Measurements from ENCODE around the gene CSNK1A1L. TPM values are rescaled to one million over a fixed set of nuclear protein-coding genes. Genes with fewer than 3 reads are reported as not detected.
A peak's percentile ranks its signal among the peaks of the same experiment; 100 is the strongest.

CSNK1A1L gene
- polyA plus RNA-seq, 6 donors from 2014 or later: not detected

DNA sequence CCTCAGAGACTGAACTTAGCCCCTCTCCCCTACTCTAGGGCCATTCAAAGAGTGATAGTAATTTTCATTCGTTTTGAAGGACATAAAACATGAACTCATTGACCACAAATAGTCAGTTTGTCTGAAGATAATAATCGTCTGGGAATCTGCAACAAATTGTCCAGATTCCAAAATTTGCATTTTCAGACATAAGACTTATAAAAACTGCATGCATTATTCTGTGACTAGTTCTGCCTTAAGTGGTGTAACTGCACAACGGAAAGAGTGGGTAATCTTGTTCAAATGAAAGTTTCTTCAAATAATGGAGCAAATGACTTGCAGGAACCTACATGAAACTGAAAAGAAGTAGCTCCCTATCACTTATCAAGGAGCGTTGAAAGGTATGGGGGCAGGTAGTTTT lies 8.4 kb downstream of the CSNK1A1L start:
- DNase-seq: no peak
- Mint-ChIP-seq H3K9me3 (no peaks in the 10 kb centered on the region), H3K4me1 (no peaks in the 10 kb centered on the region), H3K27me3 (peaks cover 8 to 26% (median 21%) of the 10 kb centered on the region in 3 donors), H3K4me3 (no peak overlapping the region), H3K36me3 (no peaks in the 10 kb centered on the region), H3K27ac (no peak overlapping the region)
- ATAC-seq (ENCODE audit: low read depth in 2 of 2): no peak

DNA sequence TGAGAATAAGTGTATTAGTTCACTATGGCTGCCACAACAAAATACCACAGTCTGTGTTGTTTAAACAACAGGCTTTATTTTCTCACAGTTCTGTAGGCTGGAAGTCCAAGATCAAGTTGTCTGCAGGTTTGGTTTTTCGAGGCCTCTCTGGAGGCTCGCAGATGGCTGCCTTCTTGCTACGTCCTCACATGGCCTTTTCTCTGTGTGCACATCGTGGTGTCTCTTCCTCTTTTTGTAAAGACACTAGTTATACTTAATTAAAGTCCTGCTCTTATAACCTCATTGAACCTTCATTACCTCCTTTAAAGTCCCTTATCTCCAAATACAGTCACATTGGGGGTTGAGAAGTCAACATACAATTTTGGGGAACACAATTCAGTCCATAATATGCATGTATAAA lies 10.6 kb downstream of the CSNK1A1L start:
- Mint-ChIP-seq H3K9me3 (no peaks in the 10 kb centered on the region), H3K4me1 (no peaks in the 10 kb centered on the region), H3K27me3 (peaks cover 8 to 22% (median 18%) of the 10 kb centered on the region in 3 donors), H3K36me3 (no peaks in the 10 kb centered on the region), H3K27ac (no peak overlapping the region), H3K4me3 (no peak overlapping the region)
- ATAC-seq (ENCODE audit: low read depth in 2 of 2) (no peak), DNase-seq (no peak)

DNA sequence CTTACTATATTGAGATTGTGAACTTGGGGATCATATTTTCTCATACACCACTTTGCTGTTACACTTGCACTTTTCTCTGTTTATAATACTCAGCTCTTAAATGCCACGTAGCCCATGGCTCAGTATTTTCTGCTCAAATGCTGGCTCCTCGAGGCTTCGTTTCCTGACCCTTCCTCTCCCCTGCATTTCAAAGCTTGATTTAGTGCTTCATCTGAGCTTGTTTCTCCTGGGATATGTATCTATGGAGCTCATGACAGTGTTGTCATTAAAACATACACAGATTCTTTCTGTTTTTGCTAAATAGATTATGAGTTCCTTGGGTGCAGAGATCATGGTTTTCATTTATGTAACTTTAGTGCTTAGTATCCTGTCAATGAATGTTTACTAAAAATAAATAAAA lies 11.4 kb downstream of the CSNK1A1L start:
- H3K4me1 Mint-ChIP-seq: no peaks in the 10 kb centered on the region
- H3K36me3 Mint-ChIP-seq: no peaks in the 10 kb centered on the region
- no peak for DNase-seq

DNA sequence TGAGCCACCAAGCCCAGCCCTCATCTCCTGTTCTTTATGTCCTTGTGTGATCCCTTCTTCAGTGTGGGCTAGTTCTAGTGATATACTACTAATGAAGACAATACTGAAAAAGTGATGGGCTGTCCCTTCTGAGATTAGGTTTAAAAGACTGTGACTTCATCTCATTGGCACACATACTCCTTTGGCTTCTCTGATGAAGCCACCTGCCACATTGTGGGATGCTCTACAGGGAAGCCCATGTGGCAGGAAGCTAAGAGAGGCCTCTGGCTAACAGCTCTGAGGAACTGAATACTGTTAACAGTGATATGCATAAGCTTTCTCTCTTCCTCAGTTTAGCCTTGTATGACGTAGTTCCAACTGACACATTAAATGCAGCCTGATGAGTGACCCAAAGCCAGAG lies 13.6 kb downstream of the CSNK1A1L start:
- Mint-ChIP-seq H3K4me1 (no peaks in the 10 kb centered on the region), H3K27me3 (peaks cover 11 to 21% (median 15%) of the 10 kb centered on the region in 3 donors), H3K9me3 (no peaks in the 10 kb centered on the region), H3K36me3 (no peaks in the 10 kb centered on the region), H3K27ac (no peak overlapping the region), H3K4me3 (no peak overlapping the region)
- DNase-seq: no peak
- ATAC-seq (ENCODE audit: low read depth in 2 of 2): no peak

More for the DNA sequence above, 11.4 kb downstream of the CSNK1A1L start:
- H3K27ac Mint-ChIP-seq: no peak overlapping the region
- no peak for ATAC-seq (ENCODE audit: low read depth in 2 of 2)
- peaks cover 11 to 21% (median 18%) of the 10 kb centered on the region in 3 donors for H3K27me3 Mint-ChIP-seq
- H3K4me3 Mint-ChIP-seq: no peak overlapping the region
- H3K9me3 Mint-ChIP-seq: no peaks in the 10 kb centered on the region

DNA sequence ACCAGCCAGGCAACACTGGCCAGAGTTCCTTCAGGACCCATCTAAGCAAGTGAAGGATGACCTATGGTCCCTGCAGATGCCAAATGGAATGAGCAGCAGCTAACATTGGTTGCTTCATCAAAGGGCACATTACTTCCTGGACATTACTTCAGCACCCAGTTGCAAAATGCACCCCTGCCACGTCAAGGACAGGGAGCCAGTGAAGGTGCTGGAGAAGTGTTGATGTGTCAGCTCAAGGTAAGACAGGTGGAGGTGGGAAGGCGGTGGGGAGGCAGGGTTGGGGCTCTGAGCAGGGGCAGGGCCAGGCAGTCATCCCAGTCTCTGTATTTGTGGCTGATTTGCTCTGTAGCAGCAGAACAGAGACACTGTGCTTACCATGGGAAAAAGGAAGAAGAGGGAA lies 14.6 kb downstream of the CSNK1A1L start:
- no peak for DNase-seq
- Mint-ChIP-seq H3K4me1 (no peaks in the 10 kb centered on the region), H3K9me3 (no peaks in the 10 kb centered on the region), H3K27ac (peak overlapping the region in 1 of 6 donors; percentile 16), H3K27me3 (peaks cover 11 to 30% (median 24%) of the 10 kb centered on the region in 3 donors), H3K36me3 (no peaks in the 10 kb centered on the region), H3K4me3 (no peak overlapping the region)
- no peak for ATAC-seq (ENCODE audit: low read depth in 2 of 2)

DNA sequence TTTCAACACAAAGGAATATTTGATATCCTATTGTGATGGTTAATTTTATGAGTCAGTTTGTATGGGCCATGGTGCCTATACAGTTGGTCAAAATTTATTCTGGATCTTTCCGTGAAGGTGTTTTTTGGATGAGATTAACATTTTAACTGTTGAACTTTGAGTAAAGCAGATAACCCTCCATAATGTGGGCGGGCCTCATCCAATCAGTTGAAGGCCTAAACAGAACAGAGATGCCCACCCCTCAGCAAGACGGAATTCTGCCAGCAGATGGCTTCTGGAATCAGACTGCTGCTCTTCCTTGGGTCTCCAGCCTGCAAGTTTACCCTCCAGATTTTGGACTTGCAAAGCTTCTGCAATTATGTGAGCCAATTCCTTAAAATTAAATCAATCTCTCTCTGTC lies 16.0 kb downstream of the CSNK1A1L start:
- Mint-ChIP-seq H3K27me3 (peaks cover 13 to 30% (median 24%) of the 10 kb centered on the region in 3 donors), H3K27ac (no peak overlapping the region), H3K36me3 (no peaks in the 10 kb centered on the region), H3K4me3 (no peak overlapping the region), H3K9me3 (no peaks in the 10 kb centered on the region), H3K4me1 (no peaks in the 10 kb centered on the region)
- no peak for ATAC-seq (ENCODE audit: low read depth in 2 of 2)
- DNase-seq: no peak

DNA sequence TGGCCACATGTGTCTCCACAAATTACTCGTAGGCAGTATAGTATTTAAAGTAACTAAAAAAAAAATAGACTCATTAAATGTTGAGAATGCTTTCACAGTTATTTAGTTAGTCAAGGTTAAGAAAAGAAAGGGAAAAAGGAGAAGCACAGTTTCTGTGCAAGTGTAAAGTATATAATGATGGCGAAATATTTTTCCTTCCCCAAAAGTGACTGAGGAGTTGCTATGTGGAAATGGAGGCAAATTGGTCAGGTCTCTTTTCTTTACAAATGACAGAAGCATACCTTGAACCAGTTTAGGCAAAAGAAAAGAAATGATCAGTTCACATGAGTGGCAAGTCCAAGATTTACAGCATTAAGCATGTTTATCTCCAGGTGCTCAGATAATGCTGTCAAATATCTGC lies 18.0 kb downstream of the CSNK1A1L start:
- ATAC-seq (ENCODE audit: low read depth in 2 of 2) (no peak), DNase-seq (no peak)
- no peak overlapping the region for H3K4me3 Mint-ChIP-seq
- H3K27ac Mint-ChIP-seq: no peak overlapping the region
- H3K36me3 Mint-ChIP-seq: no peaks in the 10 kb centered on the region
- no peaks in the 10 kb centered on the region for H3K9me3 Mint-ChIP-seq
- H3K4me1 Mint-ChIP-seq: no peaks in the 10 kb centered on the region
- H3K27me3 Mint-ChIP-seq: peaks cover 17 to 34% (median 23%) of the 10 kb centered on the region in 3 donors

DNA sequence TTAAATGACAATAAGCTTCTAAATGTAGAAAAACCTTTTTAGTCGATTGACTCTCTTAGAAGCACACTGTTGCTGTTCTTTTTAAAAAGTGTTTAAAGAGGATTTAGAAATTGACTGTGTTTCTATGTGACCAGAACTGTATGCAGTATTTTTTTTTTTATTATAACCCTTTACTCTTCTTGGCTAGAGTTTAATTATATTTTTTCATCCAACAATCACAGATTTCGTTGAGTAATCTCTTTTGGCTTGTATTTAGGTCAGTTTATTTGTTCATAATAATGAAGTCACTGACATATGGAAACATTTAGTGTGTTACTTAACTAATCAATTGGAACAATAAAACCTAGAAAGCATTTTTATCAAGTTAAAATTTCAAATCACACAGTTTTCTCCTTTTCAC lies 19.9 kb downstream of the CSNK1A1L start:
- Mint-ChIP-seq H3K27ac (no peak overlapping the region), H3K4me3 (no peak overlapping the region), H3K36me3 (no peaks in the 10 kb centered on the region), H3K9me3 (no peaks in the 10 kb centered on the region), H3K4me1 (no peaks in the 10 kb centered on the region), H3K27me3 (peaks cover 16 to 40% (median 28%) of the 10 kb centered on the region in 3 donors)
- DNase-seq: no peak
- no peak for ATAC-seq (ENCODE audit: low read depth in 2 of 2)

DNA sequence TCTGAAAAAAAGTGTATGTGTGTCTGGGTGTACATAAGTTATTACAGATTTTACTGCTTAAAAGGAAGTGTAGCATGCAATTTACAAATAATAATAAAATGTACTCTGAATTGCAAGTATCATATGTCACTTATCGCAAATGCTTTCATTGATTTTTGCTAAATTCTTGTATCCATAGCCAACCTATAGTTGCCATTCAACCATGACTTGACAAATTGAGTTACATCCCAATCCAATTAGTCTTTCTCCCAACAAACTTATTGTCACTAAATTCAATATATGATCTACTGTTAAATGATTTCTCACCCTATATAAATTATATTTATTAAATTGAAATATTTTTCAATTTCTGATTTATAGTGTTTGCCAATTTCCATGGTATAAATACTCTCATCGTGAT lies 28.6 kb downstream of the CSNK1A1L start:
- DNase-seq: no peak
- Mint-ChIP-seq H3K36me3 (no peaks in the 10 kb centered on the region), H3K9me3 (no peaks in the 10 kb centered on the region), H3K27me3 (peaks cover 15 to 28% (median 21%) of the 10 kb centered on the region in 3 donors), H3K27ac (no peak overlapping the region), H3K4me3 (no peak overlapping the region), H3K4me1 (no peaks in the 10 kb centered on the region)
- no peak for ATAC-seq (ENCODE audit: low read depth in 2 of 2)

DNA sequence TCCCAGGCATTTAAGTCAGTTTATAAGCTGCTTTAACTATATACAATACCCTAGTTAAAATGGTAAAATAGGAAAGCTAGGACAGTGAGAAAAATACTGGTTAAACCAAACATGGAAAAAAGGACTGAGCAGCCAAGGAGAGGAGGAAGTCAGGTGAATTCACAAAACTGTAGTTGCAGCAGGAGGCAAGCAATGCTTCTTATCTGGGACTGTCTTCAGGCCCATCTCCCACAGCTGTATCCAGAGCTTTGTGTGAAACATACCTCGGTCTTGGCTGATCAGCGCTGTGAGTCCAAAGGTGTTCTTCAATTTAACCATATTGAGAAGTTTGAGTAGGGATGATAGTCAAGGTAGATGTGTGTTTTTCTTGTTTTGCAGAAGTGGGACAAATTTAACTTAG lies 30.3 kb downstream of the CSNK1A1L start:
- H3K27me3 Mint-ChIP-seq: peaks cover 14 to 22% (median 16%) of the 10 kb centered on the region in 3 donors
- ATAC-seq (ENCODE audit: low read depth in 2 of 2) (no peak), DNase-seq (no peak)
- no peaks in the 10 kb centered on the region for H3K4me1 Mint-ChIP-seq
- no peaks in the 10 kb centered on the region for H3K9me3 Mint-ChIP-seq
- peak overlapping the region in 1 of 6 donors; percentile 38 for H3K27ac Mint-ChIP-seq
- H3K4me3 Mint-ChIP-seq: no peak overlapping the region
- no peaks in the 10 kb centered on the region for H3K36me3 Mint-ChIP-seq

DNA sequence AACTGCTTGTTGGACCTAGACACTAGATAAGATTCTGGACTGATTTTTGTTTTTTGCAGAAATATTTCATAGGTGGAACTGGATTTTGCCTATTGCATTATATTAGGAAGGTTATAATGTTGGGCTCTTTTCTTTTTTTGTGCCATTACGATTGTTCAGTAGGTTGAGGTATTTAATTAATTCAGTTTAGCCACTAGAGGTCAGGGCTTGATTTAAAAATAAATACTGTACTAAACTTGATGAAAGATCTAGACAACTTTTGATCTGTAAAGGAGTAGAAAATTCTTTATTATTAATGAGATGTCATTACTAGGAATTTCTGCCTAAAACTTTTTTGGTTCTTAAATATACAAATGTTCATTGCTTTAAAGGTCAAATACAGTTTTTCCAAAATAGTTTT lies 30.8 kb downstream of the CSNK1A1L start:
- Mint-ChIP-seq H3K4me3 (no peak overlapping the region), H3K4me1 (no peaks in the 10 kb centered on the region), H3K36me3 (no peaks in the 10 kb centered on the region), H3K9me3 (no peaks in the 10 kb centered on the region), H3K27me3 (peaks cover 14 to 22% (median 16%) of the 10 kb centered on the region in 3 donors), H3K27ac (peak overlapping the region in 1 of 6 donors; percentile 38)
- no peak for DNase-seq
- no peak for ATAC-seq (ENCODE audit: low read depth in 2 of 2)

DNA sequence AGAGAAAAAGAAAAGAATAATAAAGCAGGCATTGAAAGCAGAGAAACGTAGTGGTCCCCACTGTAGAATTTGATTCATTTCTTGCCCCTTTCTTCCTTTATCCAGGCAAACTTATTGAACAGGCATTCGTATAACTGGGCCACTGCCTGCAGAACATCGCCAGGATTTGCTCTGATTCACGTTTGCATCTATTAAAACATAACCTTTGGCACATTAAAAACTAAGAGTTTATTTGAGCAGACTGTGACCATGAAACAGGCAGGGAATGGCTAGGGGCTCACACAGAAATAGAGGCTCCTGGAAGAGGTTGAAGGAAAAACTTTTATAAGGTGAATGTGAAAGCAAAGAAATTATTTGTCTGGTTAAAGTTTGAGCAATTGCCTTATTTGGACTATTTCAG lies 33.4 kb downstream of the CSNK1A1L start:
- no peaks in the 10 kb centered on the region for H3K9me3 Mint-ChIP-seq
- no peaks in the 10 kb centered on the region for H3K36me3 Mint-ChIP-seq
- ATAC-seq (ENCODE audit: low read depth in 2 of 2) (no peak), DNase-seq (no peak)
- no peaks in the 10 kb centered on the region for H3K4me1 Mint-ChIP-seq
- H3K27me3 Mint-ChIP-seq: peaks cover 14 to 17% (median 16%) of the 10 kb centered on the region in 3 donors
- no peak overlapping the region for H3K4me3 Mint-ChIP-seq
- H3K27ac Mint-ChIP-seq: peak overlapping the region in 1 of 6 donors; percentile 11

DNA sequence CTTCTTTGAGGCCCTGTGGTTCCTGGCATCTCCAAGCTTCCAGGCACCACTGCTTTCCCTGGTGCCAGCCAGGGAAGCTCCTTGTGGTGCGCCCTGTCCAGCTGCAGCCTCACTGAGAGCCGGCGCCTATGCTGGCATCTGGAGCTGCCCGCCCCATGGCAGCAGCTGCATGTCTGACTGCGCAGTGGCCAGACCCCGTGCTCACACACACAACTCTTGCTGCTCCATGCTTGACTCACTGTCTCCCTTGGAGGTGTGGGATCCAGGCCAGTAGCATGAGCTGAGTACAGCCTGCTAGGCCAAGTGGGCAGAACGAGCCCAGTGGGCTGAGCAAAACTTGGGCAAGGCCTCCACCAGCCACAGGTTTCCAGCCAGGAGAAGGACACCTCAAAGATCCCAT lies 34.5 kb downstream of the CSNK1A1L start:
- peaks cover 14 to 17% (median 16%) of the 10 kb centered on the region in 3 donors for H3K27me3 Mint-ChIP-seq
- H3K36me3 Mint-ChIP-seq: no peaks in the 10 kb centered on the region
- no peak overlapping the region for H3K27ac Mint-ChIP-seq
- no peaks in the 10 kb centered on the region for H3K9me3 Mint-ChIP-seq
- H3K4me3 Mint-ChIP-seq: no peak overlapping the region
- H3K4me1 Mint-ChIP-seq: no peaks in the 10 kb centered on the region
- no peak for DNase-seq
- no peak for ATAC-seq (ENCODE audit: low read depth in 2 of 2)

DNA sequence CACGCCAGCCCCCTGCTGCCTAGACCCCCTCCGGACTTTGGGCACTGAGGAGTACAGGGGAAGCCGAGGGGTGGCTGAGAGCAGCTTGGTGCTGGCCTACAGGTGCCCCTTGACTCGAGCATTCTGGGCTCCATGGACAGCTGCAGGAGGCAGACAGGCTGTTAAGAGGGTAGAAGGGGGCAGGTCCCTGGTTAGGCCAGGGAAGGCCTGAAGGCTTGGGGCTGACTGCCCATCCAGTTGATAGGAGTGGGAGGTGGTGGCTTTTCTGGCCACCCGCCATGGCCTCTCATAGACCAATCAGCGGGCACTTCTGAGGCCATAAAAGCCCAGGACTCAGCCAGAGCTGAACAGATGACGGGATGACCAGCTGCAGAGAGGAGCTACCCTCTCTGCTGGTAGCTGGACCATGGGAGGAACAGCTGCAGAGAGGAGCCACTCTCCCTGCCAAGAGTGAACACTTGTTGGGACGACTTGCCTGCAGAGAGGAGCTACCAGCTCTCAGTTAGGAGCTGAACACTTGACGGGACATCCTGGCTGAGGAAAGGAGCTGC lies 35.2 kb downstream of the CSNK1A1L start:
- Mint-ChIP-seq H3K4me1 (no peaks in the 10 kb centered on the region), H3K9me3 (no peaks in the 10 kb centered on the region), H3K27me3 (peaks cover 14 to 17% (median 16%) of the 10 kb centered on the region in 3 donors), H3K27ac (no peak overlapping the region), H3K4me3 (no peak overlapping the region), H3K36me3 (no peaks in the 10 kb centered on the region)
- DNase-seq (no peak), ATAC-seq (ENCODE audit: low read depth in 2 of 2) (no peak)

DNA sequence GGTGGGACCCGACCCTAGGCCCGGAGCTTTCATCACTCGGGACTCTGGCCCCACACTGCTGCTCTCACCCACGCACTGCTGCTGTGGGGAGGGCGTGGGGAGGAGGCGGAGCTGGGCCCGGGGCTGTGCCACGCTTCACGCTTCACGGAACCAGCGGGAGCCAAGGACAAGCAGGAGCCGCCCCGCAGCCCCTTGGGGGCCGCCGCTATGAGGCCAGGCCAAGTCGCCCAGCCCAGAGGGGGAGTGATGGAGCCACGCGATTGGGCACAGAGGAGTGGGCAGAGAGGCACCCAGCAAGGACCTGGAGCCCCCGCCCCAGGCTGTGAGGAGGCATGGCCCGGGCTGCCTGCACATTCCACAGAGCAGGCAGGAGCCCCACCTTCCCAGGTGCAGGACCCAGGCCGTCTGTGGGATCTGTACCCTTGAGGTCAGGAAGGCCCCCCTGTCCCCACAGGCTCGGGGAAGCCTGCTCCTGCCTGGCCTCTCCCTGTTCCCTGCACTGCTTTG lies 35.8 kb downstream of the CSNK1A1L start:
- DNase-seq (no peak), ATAC-seq (ENCODE audit: low read depth in 2 of 2) (no peak)
- H3K9me3 Mint-ChIP-seq: no peaks in the 10 kb centered on the region
- H3K4me1 Mint-ChIP-seq: no peaks in the 10 kb centered on the region
- H3K27me3 Mint-ChIP-seq: peaks cover 18 to 19% (median 19%) of the 10 kb centered on the region in 3 donors
- no peak overlapping the region for H3K27ac Mint-ChIP-seq
- no peak overlapping the region for H3K4me3 Mint-ChIP-seq
- H3K36me3 Mint-ChIP-seq: no peaks in the 10 kb centered on the region
